ENCODE measurements around the gene PNMT.

GRCh38 chr17:39687546-39688474, 19.6 kb downstream of the PNMT start, which contains the start of gene PGAP3:
- TF ChIP-seq CTCF (conservative IDR thresholded peaks at IDR 0.05), result no peak
- TF ChIP-seq ZFX (IDR thresholded peaks at IDR 0.05), result no peak
